GM19463 (cell line): ENCODE measurements around the gene HOXD10.

Experiments
- ATAC-seq: cut with Tn5 transposase; IDR thresholded peaks from one replicate; pipeline ENCODE4 v1.9.1; 2021; ENCODE audit warnings: mild to moderate bottlenecking, moderate library complexity; ENCODE audit not compliant: unreplicated experiment

HOXD10 gene

GRCh38 chr2:176148751-176149421 is 32.3 kb downstream of the HOXD10 start:
- ATAC-seq = no peak

DNA sequence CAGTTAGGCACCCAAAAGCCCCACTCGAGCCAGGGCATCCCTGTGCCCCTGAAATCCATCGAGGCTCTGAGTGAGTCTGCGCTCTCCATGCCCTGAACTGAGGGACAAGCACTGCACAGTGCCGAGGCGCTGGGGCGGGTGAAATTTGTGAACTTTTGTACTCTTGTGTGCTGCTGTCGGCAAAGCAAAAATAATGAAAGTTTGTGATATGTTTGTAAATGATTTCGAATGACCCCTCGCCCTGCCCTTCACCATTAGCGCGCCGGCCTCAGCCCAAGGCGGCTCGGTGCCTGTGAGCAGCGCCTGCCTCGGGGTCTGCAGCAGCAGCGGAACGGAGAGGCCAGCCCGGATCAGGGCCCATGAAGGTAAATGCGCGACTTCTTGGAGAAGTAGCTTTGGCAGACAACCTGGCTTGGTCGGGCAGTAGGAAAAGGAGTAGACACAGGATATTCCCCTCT is 32.9 kb downstream of the HOXD10 start:
- no peak for ATAC-seq

DNA sequence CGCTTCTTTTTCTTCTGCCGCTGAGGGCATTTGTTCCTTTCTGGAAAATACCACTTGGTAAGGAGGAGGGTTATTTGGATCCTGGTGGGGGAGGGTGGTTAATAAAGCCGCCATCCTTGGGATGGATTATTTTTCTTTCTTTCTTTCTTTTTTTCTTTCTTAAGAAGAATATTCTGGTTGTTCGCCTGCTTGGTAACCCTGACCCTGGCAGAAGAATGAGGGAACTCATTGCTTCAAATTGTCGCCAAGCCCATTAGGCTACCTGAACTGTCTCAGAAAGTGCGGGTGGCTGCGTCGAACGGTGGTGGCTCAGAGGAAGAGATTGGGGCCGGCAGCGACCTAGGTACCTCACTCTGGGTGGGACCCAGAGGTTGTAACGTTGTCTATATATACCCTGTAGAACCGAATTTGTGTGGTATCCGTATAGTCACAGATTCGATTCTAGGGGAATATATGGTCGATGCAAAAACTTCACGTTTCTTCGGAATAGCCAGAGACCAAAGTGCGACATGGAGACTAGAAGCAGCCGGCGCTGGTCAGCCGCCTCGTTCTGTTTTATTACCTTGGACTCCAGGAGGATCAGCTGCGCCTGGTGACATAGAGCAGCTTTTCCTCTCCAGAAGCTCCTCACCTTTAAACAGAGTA is 33.5 kb downstream of the HOXD10 start:
- ATAC-seq = no peak

GRCh38 chr2:176150584-176151441 is 34.2 kb downstream of the HOXD10 start:
- no peak for ATAC-seq

- no peak for ATAC-seq
These were observed 35.1 kb downstream of the HOXD10 start, which contains the start of gene HOXD4 for GRCh38 chr2:176151442-176152287. Gene HOXD4 (plus strand): TSS chr2:176151550. CDS start chr2:176151634, 84 bp downstream.

GRCh38 chr2:176152350-176153181 is 36.0 kb downstream of the HOXD10 start:
- no peak for ATAC-seq

- ATAC-seq = no peak
These were observed 38.1 kb downstream of the HOXD10 start for GRCh38 chr2:176154576-176155252.

DNA sequence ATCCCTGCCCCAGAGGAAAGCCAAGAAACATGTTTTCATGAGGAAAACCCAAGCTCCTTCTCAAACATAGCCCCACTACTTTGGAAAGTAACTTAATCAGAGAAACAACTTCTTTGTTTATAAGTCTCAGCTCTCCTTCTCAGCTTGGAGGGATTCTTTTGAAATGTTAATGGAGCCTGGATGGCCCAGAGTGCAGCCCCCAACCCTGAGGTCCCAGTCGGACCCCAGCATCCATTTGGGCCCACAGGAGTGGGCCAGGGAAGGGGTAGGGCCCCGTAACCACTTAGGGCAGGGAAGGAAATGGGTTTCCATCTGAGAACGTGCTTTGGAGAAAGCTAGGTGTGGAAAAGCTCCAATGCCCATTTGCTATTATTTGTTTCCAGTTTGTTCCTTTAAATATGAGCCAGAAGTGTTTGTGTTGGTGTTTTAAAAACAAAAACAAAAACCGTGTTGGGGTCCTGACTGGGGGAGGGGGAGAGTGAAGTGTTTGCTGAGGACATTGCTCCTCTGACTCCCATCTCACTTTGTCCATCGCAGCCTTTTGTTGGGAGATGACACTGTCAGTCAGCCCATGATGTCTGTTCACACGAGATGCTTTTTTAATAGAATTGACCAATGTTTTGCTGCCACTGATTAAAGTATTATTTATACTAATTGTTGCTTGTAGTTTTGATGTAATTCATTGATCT is 38.9 kb downstream of the HOXD10 start:
- ATAC-seq = no peak

DNA sequence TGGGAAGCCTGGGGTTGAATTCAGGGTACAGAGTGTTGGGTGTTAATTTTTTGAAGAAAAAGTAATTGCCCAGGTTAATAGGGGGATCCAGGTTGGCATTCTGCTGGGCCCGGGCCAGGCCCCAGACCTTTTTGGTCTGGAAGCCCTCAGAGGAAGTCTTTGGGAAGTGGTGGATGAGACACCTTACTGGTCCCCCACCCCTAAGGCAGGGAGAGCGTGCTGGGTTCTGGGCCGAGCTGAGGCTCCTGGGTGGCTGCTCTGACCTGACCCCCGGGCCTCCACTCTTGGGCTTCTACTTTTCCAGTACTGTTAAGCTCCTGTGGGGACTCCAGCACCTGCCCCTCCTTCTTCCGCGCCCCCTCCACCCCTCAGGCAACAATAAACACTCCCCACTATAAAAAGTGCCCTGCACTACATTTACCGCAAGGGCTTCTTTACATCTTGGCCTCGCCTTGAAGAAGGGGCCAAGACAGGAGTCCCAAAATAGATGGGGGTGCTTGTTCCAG is 39.8 kb downstream of the HOXD10 start:
- ATAC-seq = no peak

GRCh38 chr2:176156807-176157498 is 40.4 kb downstream of the HOXD10 start, which contains the start of gene HOXD3:
Gene HOXD3 (plus strand): TSS chr2:176157307. CDS start chr2:176169115, 11,808 bp downstream.
- no peak for ATAC-seq

- ATAC-seq = no peak
These were observed 41.1 kb downstream of the HOXD10 start for GRCh38 chr2:176157499-176158185.

DNA sequence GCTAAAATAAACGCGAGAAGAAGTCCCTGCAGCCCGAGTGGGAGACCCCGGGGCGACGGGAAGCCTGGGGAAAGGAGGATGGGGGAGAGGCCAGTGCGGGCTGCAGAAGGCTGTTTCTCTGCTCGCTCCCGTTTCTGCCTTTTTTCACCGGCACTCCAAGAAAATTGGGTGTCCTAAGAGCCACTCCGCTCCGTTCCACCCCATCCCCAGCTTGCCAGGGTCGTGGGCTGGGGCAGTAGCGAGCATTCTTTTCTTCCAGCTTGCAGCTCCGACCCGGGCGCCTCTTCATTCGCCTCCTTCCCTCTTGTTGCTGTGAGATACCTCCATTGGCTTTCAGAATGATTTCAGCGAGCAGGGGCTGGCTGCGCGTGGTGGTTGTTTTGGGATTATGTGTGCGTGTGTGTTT is 41.6 kb downstream of the HOXD10 start:
- ATAC-seq = no peak

DNA sequence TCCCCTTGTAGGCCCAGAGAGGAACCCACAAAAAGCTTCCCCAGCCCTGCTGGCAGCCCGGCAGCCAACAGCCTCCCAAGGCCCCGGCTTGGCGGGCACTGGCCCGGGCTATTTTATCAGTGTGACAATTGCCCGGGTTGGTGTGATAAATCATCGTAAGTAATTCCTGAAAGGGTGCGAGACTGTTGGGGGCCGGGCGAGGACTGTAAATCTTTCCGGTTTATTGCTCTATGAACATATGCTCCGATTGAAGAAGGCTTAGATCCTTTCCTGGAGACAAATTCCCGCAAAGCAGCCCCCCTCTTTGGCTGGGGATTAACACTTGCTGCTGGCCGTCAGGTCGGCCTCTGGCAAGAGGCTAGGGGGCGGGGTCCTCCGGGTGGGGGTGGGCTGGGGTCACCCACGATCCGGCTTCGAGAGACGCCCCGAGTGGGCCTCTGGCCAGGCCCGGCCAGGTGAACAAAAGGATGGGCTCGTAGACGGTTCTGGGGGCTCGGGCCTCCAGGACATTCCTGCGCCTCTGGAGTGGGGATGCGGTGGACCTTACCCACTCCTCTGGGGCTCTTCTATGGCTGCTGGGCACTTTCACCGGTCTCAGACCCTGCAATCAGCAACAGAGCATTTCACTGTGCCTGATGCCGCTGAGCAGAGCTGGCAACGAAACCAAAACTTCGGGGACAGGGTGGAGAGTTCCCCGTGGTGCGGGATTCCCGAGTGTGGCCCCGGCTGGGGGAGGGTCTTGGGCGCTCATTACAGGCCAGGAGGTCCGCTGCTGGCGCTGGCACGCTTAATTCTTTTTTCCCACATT is 42.5 kb downstream of the HOXD10 start:
- ATAC-seq = no peak

GRCh38 chr2:176159663-176160250 is 43.2 kb downstream of the HOXD10 start:
- ATAC-seq = no peak

- ATAC-seq = no peak
These were observed 43.8 kb downstream of the HOXD10 start for GRCh38 chr2:176160251-176160985.
